Hippocampal formation (tissue), 2 donors: ENCODE results near the gene DPH6.
"Not testable (repeated sequence)": the region's sequence is repeated elsewhere in the genome, so short reads cannot be mapped to it uniquely, and the experiment has no call there.

Experiments used
- DNase-seq, 2 donors: peaks; one replicate each; lab custom pipeline; 2025; lab: John Stamatoyannopoulos, UW

Gene DPH6

GRCh38 chr15:35485411-35485810, 60.6 kb downstream of the DPH6 start:
- DNase-seq = no peak

GRCh38 chr15:35484231-35484945, 61.6 kb downstream of the DPH6 start:
- DNase-seq = no peak

GRCh38 chr15:35481992-35482391, 64.0 kb downstream of the DPH6 start:
- no peak for DNase-seq

- DNase-seq = no peak
These were observed 64.9 kb downstream of the DPH6 start for GRCh38 chr15:35481064-35481463.

GRCh38 chr15:35479423-35479822, 66.5 kb downstream of the DPH6 start:
- no peak for DNase-seq

- DNase-seq = no peak
These were observed 68.4 kb downstream of the DPH6 start for GRCh38 chr15:35477312-35478262.

- no peak for DNase-seq
These were observed 74.9 kb downstream of the DPH6 start for GRCh38 chr15:35471024-35471423.

- DNase-seq = no peak
These were observed 75.5 kb downstream of the DPH6 start for GRCh38 chr15:35470441-35470840.

GRCh38 chr15:35466476-35466875, 79.5 kb downstream of the DPH6 start:
- DNase-seq = no peak

GRCh38 chr15:35465783-35466182, 80.2 kb downstream of the DPH6 start:
- no peak for DNase-seq

GRCh38 chr15:35460616-35461015, 85.3 kb downstream of the DPH6 start:
- no peak for DNase-seq

- no peak for DNase-seq
These were observed 87.6 kb downstream of the DPH6 start for GRCh38 chr15:35458176-35458856.

- no peak for DNase-seq
These were observed 90.8 kb downstream of the DPH6 start for GRCh38 chr15:35455201-35455600.

GRCh38 chr15:35450492-35450891, 95.5 kb downstream of the DPH6 start:
- no peak for DNase-seq

GRCh38 chr15:35448294-35448693, 97.7 kb downstream of the DPH6 start:
- DNase-seq = no peak

- no peak for DNase-seq
These were observed 100.1 kb downstream of the DPH6 start for GRCh38 chr15:35445891-35446290.

GRCh38 chr15:35444557-35445204, 101.3 kb downstream of the DPH6 start:
- peak in 1 of 2 donors; percentile 34 for DNase-seq

- DNase-seq = no peak
These were observed 102.6 kb downstream of the DPH6 start for GRCh38 chr15:35443376-35443775.

GRCh38 chr15:35442742-35443141, 103.2 kb downstream of the DPH6 start:
- DNase-seq = no peak

- not testable (repeated sequence) for DNase-seq
These were observed 104.7 kb downstream of the DPH6 start for GRCh38 chr15:35441279-35441678.

- no peak for DNase-seq
These were observed 105.7 kb downstream of the DPH6 start for GRCh38 chr15:35440265-35440664.

GRCh38 chr15:35439291-35439690, 106.7 kb downstream of the DPH6 start:
- no peak for DNase-seq
